HepG2 (cell line): Measurements from ENCODE around the gene HDAC4. TPM values are rescaled to one million over a fixed set of nuclear protein-coding genes. Genes with fewer than 3 reads are reported as not detected.

Source experiments
- ATAC-seq: fragments of 200-7000 bp; cut with Tn5 transposase; 3 replicates; pipeline ENCODE4 v1.9.1; 2020; ENCODE audit warnings: mild to moderate bottlenecking, moderate library complexity
- BruUV-seq: library from RNA; stranded (reverse); fragments of 400-500 nt; replicated peaks from 2 replicates; lab custom pipeline; 2021; lab: Mats Ljungman, UMichigan
- CTCF ChIA-PET: fragments of 300-600 bp; formaldehyde crosslinking; extraction: SDS; loops from one replicate; lab custom pipeline; 2021; ENCODE audit warnings: low total read pairs, inconsistent platforms, low intra/inter-chr PET ratio; lab: Yijun Ruan, JAX
- POLR2A ChIA-PET: fragments of 350-600 bp; sonication (Branson Sonifier 250); formaldehyde crosslinking; loops from one replicate; lab custom pipeline; 2020; ENCODE audit warnings: antibody characterized with exemption, inconsistent platforms; lab: Yijun Ruan, JAX
- DNase-seq: peaks from one replicate; pipeline ENCODE4 v3.0.0-alpha.2; 2015; ENCODE audit warnings: low spot score
- FAIRE-seq: peaks from 3 replicates; lab custom pipeline; 2011; peaks lifted over from hg19 to GRCh38; lab: Jason Lieb, UNC
- H2AFZ ChIP-seq: one replicate; pipeline ENCODE4 v1.6.1; 2011; ENCODE audit warnings: low read length, inconsistent platforms
- H3K27ac ChIP-seq: fragments of 300-600 bp; 3 replicates; pipeline ENCODE4 v1.8.0; 2011; ENCODE audit warnings: mixed run types, mild to moderate bottlenecking, mixed read lengths, low read length, inconsistent platforms; ENCODE audit not compliant: insufficient read depth; ENCODE audit errors: extremely low read length
- H3K27me3 ChIP-seq, 2 experiments: fragments of 200-600 bp in 1 of 2; 2 replicates in 1 of 2; 3 replicates in 1 of 2; pipeline versions ENCODE4 v1.6.0 to v1.8.0; 2011; ENCODE audit warnings: low read length in 2 of 2, mild to moderate bottlenecking in 2 of 2, moderate library complexity in 2 of 2, inconsistent platforms in 1 of 2; ENCODE audit not compliant: insufficient read depth in 2 of 2, control insufficient read depth in 1 of 2
- H3K36me3 ChIP-seq, 2 experiments: fragments of 200-600 bp in 1 of 2; replicated peaks in 1 of 2; 2 replicates in 1 of 2; 3 replicates in 1 of 2; pipeline versions ENCODE4 v1.5.1 to v1.8.0; 2011; ENCODE audit warnings: low read length in 2 of 2, inconsistent platforms in 1 of 2; ENCODE audit not compliant: insufficient read depth in 2 of 2, control insufficient read depth in 1 of 2
- H3K4me1 ChIP-seq: 2 replicates; pipeline ENCODE4 v1.5.1; 2012; ENCODE audit warnings: low read length, inconsistent platforms; ENCODE audit not compliant: insufficient read depth
- H3K4me2 ChIP-seq: 2 replicates; pipeline ENCODE4 v1.6.0; 2011; ENCODE audit warnings: low read depth, low read length, inconsistent platforms
- H3K4me3 ChIP-seq, 3 experiments: fragments of 200-600 bp in 1 of 3; sonication (generic), shearing (Covaris generic) in 1 of 3; replicated peaks in 1 of 3; 2 replicates each; pipeline ENCODE4 v1.5.1; 2011 to 2016; ENCODE audit warnings: low read length in 3 of 3, inconsistent platforms in 2 of 3, low read depth in 2 of 3, mild to moderate bottlenecking in 2 of 3, control low read depth in 1 of 3, mixed read lengths in 1 of 3; ENCODE audit not compliant: insufficient read depth in 1 of 3
- H3K79me2 ChIP-seq: one replicate; pipeline ENCODE4 v1.6.1; 2011; ENCODE audit warnings: low read length, inconsistent platforms; ENCODE audit not compliant: insufficient read depth
- H3K9ac ChIP-seq: 2 replicates; pipeline ENCODE4 v1.6.0; 2011; ENCODE audit warnings: mild to moderate bottlenecking, low read depth, low read length, inconsistent platforms; ENCODE audit not compliant: insufficient read depth
- H3K9me3 ChIP-seq: 2 replicates; pipeline ENCODE4 v1.5.1; 2012; ENCODE audit warnings: mild to moderate bottlenecking, low read length
- H4K20me1 ChIP-seq: 2 replicates; pipeline ENCODE4 v1.6.0; 2011; ENCODE audit warnings: inconsistent platforms, mild to moderate bottlenecking, low read length, moderate library complexity; ENCODE audit not compliant: insufficient read depth
- AFF4 ChIP-seq: sonication (generic); formaldehyde crosslinking; IDR thresholded peaks from 2 replicates; pipeline ENCODE4 v1.4.0; 2020; ENCODE audit warnings: missing genetic modification reagents
- SIN3A ChIP-seq: IDR thresholded peaks from 2 replicates; pipeline ENCODE4 v1.6.1; 2011; ENCODE audit warnings: low read depth, mild to moderate bottlenecking, control low read depth, low read length, borderline replicate concordance
- ZBTB8A ChIP-seq: sonication (generic); formaldehyde crosslinking; IDR thresholded peaks from 2 replicates; pipeline ENCODE4 v1.4.0; 2020; ENCODE audit warnings: mild to moderate bottlenecking, low read depth, missing genetic modification reagents, borderline replicate concordance
- ZNF10 ChIP-seq: sonication (generic); formaldehyde crosslinking; IDR thresholded peaks from 2 replicates; pipeline ENCODE4 v1.4.0; 2020; ENCODE audit warnings: mild to moderate bottlenecking, low read depth, missing genetic modification reagents, borderline replicate concordance
- ZNF780A ChIP-seq: sonication (generic); formaldehyde crosslinking; IDR thresholded peaks from 2 replicates; pipeline ENCODE4 v1.8.0; 2022; ENCODE audit warnings: mild to moderate bottlenecking, missing genetic modification reagents, moderate library complexity
- WGBS: methylation state at CpG from one replicate; pipeline ENCODE4 v1.1.6; 2017; ENCODE audit warnings: low lambda C conversion rate; 5-methylcytosine and 5-hydroxymethylcytosine counted together
- in situ Hi-C: cut with HindIII; loops from 2 replicates; pipeline ENCODE4 v1.10.0; 2017; ENCODE audit warnings: low pct_unique_long_range_greater_than_20kb; ENCODE audit not compliant: extremely low pct_ligation_motif_present
- intact Hi-C: fragments of 100-400 bp; cut with micrococcal nuclease; formaldehyde crosslinking; loops from one replicate; pipeline ENCODE4 v1.10.0; 2022; ENCODE audit not compliant: unreplicated experiment
- polyA plus RNA-seq, 8 experiments: library from polyadenylated mRNA; depleted of rRNA in 3 of 8; stranded (reverse) in 7 of 8; unstranded in 1 of 8; fragments of >200 nt; fragmentation: Illumina TruSeq in 4 of 8; extraction: Trizol in 4 of 8; gene quantifications; 2 replicates each; pipeline versions ENCODE4 v1.2.1 to v1.2.3, GENCODE V29; 2011 to 2016; ENCODE audit warnings: low read depth in 4 of 8, missing spikeins in 1 of 8, mixed read lengths in 1 of 8; ENCODE audit not compliant: insufficient read depth in 1 of 8
- total RNA-seq, 5 experiments: library from RNA; depleted of rRNA; stranded (reverse); fragments of >200 nt; fragmentation: Illumina TruSeq; extraction: Trizol; gene quantifications; 2 replicates each; pipeline ENCODE4 v1.2.3, GENCODE V29; 2016; ENCODE audit warnings: low read depth in 1 of 5

HDAC4 gene
- total and polyA plus RNA-seq, 2 of the 13 experiments (the other 11 are each of a cell fraction or from before 2014, with no cell fraction given), result 10.1 to 11.5 TPM

- Histone ChIP-seq H3K27me3 (peaks cover 34 to 90% of the 10 kb centered on the region in 2 experiments), H2AFZ (no peak overlapping the region), H3K27ac (no peak overlapping the region), H3K4me2 (no peak overlapping the region), H3K9ac (no peak overlapping the region), H3K9me3 (no peaks in the 10 kb centered on the region), H4K20me1 (no peaks in the 10 kb centered on the region; the same call in none of the 2 replicates), H3K79me2 (no peaks in the 10 kb centered on the region), H3K4me1 (peaks cover 5% of the 10 kb centered on the region; the same call in 1 of the 2 replicates), H3K36me3 (no peaks in the 10 kb centered on the region), H3K4me3 (no peak overlapping the region)
- FAIRE-seq, result no peak
- ATAC-seq, result no peak
- ChIA-PET CTCF (no interaction called here), POLR2A (no interaction called here)
- BruUV-seq, result no TSS peak
- in situ Hi-C loops, result no loop called here
- WGBS, result 19% methylated on average over 16 of the region's 16 CpGs
- intact Hi-C loops, result no loop called here
- TF ChIP-seq AFF4 (CRISPR knock-in tag) (no peak), ZNF10 (CRISPR knock-in tag) (no peak), SIN3A (no peak), ZBTB8A (CRISPR knock-in tag) (no peak), ZNF780A (CRISPR knock-in tag) (no peak)
- no peak for DNase-seq
Measured at GRCh38 chr2:239022437-239023260, 378.2 kb downstream of the HDAC4 start.
